Right lung (tissue), 10 donors: ENCODE data around the gene GIMAP6. TPM values are rescaled to one million over a fixed set of nuclear protein-coding genes. Genes with fewer than 3 reads are reported as not detected.
"Not testable (repeated sequence)": the region's sequence is repeated elsewhere in the genome, so short reads cannot be mapped to it uniquely, and the experiment has no call there.

Source experiments
- DNase-seq, 2 donors: peaks; one replicate each; pipeline ENCODE4 v3.0.0-alpha.2; 2013
- long read RNA-seq, 8 donors: transcript quantifications; one replicate each; lab custom pipeline, GENCODE V29; 2026
- polyA plus RNA-seq, 5 donors: library from polyadenylated mRNA; unstranded; fragments of 120-200 nt; gene quantifications; one replicate each; pipeline versions ENCODE4 v1.2.1 to v1.2.3, GENCODE V29; 2013; ENCODE audit warnings: inconsistent platforms in 1 of 5, low replicate concordance in 1 of 5; ENCODE audit not compliant: insufficient read length in 5 of 5, insufficient read depth in 1 of 5

The GIMAP6 gene
- polyA plus RNA-seq: 10 to 100 TPM; 27.3 to 33.1 (median 28.0) TPM
- long read RNA-seq, donor 1, transcript GIMAP6-201 (3 exons, 3,440 nt): major isoform, 7 of 11 reads
- long read RNA-seq, donor 1, partial matches to known transcripts: 0 of 11 reads
- long read RNA-seq, donor 1, other reads (novel, unspliced or antisense): 0 of 11 reads
- long read RNA-seq, donor 2, partial matches to known transcripts: 0 of 4 reads
- long read RNA-seq, donor 2, other reads (novel, unspliced or antisense): 0 of 4 reads
- long read RNA-seq, donor 3, partial matches to known transcripts: 0 of 8 reads
- long read RNA-seq, donor 3, other reads (novel, unspliced or antisense): 0 of 8 reads
- long read RNA-seq, donor 4, partial matches to known transcripts: 0 of 6 reads
- long read RNA-seq, donor 4, other reads (novel, unspliced or antisense): 0 of 6 reads
- long read RNA-seq, donor 5, transcript GIMAP6-201 (3 exons, 3,440 nt): major isoform, 18 of 25 reads
- long read RNA-seq, donor 5, transcript GIMAP6-202 (3 exons, 876 nt): minor isoform, 7 of 25 reads
- long read RNA-seq, donor 5, partial matches to known transcripts: 0 of 25 reads
- long read RNA-seq, donor 5, other reads (novel, unspliced or antisense): 0 of 25 reads
- long read RNA-seq, donor 6, transcript GIMAP6-201 (3 exons, 3,440 nt): major isoform, 9 of 17 reads
- long read RNA-seq, donor 6, transcript GIMAP6-202 (3 exons, 876 nt): minor isoform, 8 of 17 reads
- long read RNA-seq, donor 6, partial matches to known transcripts: 0 of 17 reads
- long read RNA-seq, donor 6, other reads (novel, unspliced or antisense): 0 of 17 reads
- long read RNA-seq, donor 7, transcript GIMAP6-202 (3 exons, 876 nt): major isoform, 8 of 13 reads
- long read RNA-seq, donor 7, transcript GIMAP6-201 (3 exons, 3,440 nt): minor isoform, 5 of 13 reads
- long read RNA-seq, donor 7, partial matches to known transcripts: 0 of 13 reads
- long read RNA-seq, donor 7, other reads (novel, unspliced or antisense): 0 of 13 reads
- long read RNA-seq, donor 8, partial matches to known transcripts: 0 of 7 reads
- long read RNA-seq, donor 8, other reads (novel, unspliced or antisense): 0 of 7 reads

- no peak for DNase-seq
Measured at GRCh38 chr7:150631866-150632864, at the start of gene GIMAP6. Gene GIMAP6 (minus strand): TSS chr7:150632385. CDS start chr7:150630142, 2,243 bp downstream.

- not testable (repeated sequence) for DNase-seq
Measured at GRCh38 chr7:150680364-150680763, 48.2 kb upstream of the GIMAP6 start.

- not testable (repeated sequence) for DNase-seq
Measured at GRCh38 chr7:150678601-150679000, 46.4 kb upstream of the GIMAP6 start.

GRCh38 chr7:150676854-150677253 is 44.7 kb upstream of the GIMAP6 start:
- not testable (repeated sequence) for DNase-seq

GRCh38 chr7:150676276-150676675 is 44.1 kb upstream of the GIMAP6 start:
- not testable (repeated sequence) for DNase-seq

GRCh38 chr7:150675714-150676113 is 43.5 kb upstream of the GIMAP6 start:
- DNase-seq: no peak

- DNase-seq: not testable (repeated sequence)
Measured at GRCh38 chr7:150671798-150672585, 39.8 kb upstream of the GIMAP6 start.

GRCh38 chr7:150668977-150669376 is 36.8 kb upstream of the GIMAP6 start:
- DNase-seq: no peak

GRCh38 chr7:150668472-150668911 is 36.3 kb upstream of the GIMAP6 start:
- no peak for DNase-seq

GRCh38 chr7:150666412-150666811 is 34.2 kb upstream of the GIMAP6 start:
- no peak for DNase-seq

GRCh38 chr7:150665896-150666295 is 33.7 kb upstream of the GIMAP6 start:
- no peak for DNase-seq

- no peak for DNase-seq
Measured at GRCh38 chr7:150665089-150665748, 33.0 kb upstream of the GIMAP6 start.

GRCh38 chr7:150663802-150664494 is 31.8 kb upstream of the GIMAP6 start:
- DNase-seq: no peak

- DNase-seq: not testable (repeated sequence)
Measured at GRCh38 chr7:150662821-150663220, 30.6 kb upstream of the GIMAP6 start.

- DNase-seq: no peak
Measured at GRCh38 chr7:150660939-150661613, 28.9 kb upstream of the GIMAP6 start.

GRCh38 chr7:150657526-150657925 is 25.3 kb upstream of the GIMAP6 start:
- no peak for DNase-seq

- no peak for DNase-seq
Measured at GRCh38 chr7:150656047-150656446, 23.9 kb upstream of the GIMAP6 start.

- no peak for DNase-seq
Measured at GRCh38 chr7:150654692-150655091, 22.5 kb upstream of the GIMAP6 start.
